ENCODE measurements around the gene CCDC117.
"Not testable (repeated sequence)": the region's sequence is repeated elsewhere in the genome, so short reads cannot be mapped to it uniquely, and the experiment has no call there.

The CCDC117 gene

GRCh38 chr22:28826430-28826829, 53.9 kb downstream of the CCDC117 start:
- H3K9me3 Mint-ChIP-seq (ENCODE audit: low read depth); H3K4me3 Mint-ChIP-seq; H3K36me3 Mint-ChIP-seq; H3K27ac Mint-ChIP-seq; H3K27me3 Mint-ChIP-seq: not testable (repeated sequence)
- H3K4me1 Mint-ChIP-seq (ENCODE audit: low read depth), result peaks cover 42% of the 10 kb centered on the region

GRCh38 chr22:28826921-28827320, 54.4 kb downstream of the CCDC117 start:
- peaks cover 7% of the 10 kb centered on the region for H3K36me3 Mint-ChIP-seq
- H3K4me1 Mint-ChIP-seq (ENCODE audit: low read depth), result peaks cover 38% of the 10 kb centered on the region
- no peaks in the 10 kb centered on the region for H3K9me3 Mint-ChIP-seq (ENCODE audit: low read depth)
- H3K27me3 Mint-ChIP-seq, result no peaks in the 10 kb centered on the region
- H3K4me3 Mint-ChIP-seq, result no peak overlapping the region
- no peak overlapping the region for H3K27ac Mint-ChIP-seq

GRCh38 chr22:28829358-28830181, 57.1 kb downstream of the CCDC117 start:
- Mint-ChIP-seq H3K9me3 (ENCODE audit: low read depth) (no peaks in the 10 kb centered on the region), H3K4me1 (ENCODE audit: low read depth) (peaks cover 17% of the 10 kb centered on the region), H3K4me3 (no peak overlapping the region), H3K36me3 (peaks cover 5% of the 10 kb centered on the region), H3K27me3 (no peaks in the 10 kb centered on the region), H3K27ac (no peak overlapping the region)

GRCh38 chr22:28830441-28830840, 57.9 kb downstream of the CCDC117 start:
- Mint-ChIP-seq H3K36me3 (peaks cover 5% of the 10 kb centered on the region), H3K4me3 (no peak overlapping the region), H3K9me3 (ENCODE audit: low read depth) (no peaks in the 10 kb centered on the region), H3K27ac (no peak overlapping the region), H3K27me3 (no peaks in the 10 kb centered on the region), H3K4me1 (ENCODE audit: low read depth) (peaks cover 12% of the 10 kb centered on the region)

DNA sequence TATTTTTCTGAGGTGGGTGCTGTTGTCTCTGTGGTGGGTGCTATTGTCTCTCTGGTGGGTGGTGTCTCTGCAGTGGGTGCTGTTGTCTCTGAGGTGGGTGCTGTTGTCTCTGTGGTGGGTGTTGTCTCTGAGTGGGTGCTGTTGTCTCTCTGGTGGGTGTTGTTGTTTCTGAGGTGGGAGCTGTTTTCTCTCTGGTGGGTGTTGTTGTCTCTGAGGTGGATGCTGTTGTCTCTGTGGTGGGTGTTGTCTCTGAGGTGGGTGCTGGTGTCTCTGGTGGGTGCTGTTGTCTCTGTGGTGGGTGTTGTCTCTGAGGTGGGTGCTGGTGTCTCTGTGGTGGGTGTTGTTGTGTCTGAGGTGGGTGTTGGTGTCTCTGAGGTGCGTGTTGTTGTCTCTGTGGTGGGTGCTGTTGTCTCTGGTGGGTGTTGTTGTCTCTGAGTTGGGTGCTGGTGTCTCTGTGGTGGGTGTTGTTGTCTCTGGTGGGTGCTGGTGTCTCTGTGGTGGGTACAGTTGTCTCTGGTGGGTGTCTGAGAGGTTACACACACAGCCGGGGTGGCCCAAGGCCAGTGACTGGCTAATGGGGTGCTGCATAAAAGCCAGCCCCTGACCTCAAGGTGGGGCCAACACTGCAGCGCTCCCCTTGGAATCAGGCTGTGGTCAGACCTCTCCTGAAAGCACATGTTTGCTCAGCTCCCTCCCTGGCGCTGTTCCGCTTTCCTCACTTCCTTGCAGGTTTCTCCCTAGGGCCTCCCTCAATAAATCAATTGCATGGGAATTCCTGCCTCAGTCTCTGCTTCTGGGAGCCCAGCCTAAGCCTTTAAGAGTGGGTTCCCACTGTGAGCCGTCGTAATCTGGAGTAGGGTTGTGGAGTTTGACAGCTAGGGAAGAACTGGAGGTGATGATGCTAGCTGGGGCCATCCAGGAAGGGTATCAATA, 58.9 kb downstream of the CCDC117 start:
- peaks cover 6% of the 10 kb centered on the region for H3K36me3 Mint-ChIP-seq
- H3K9me3 Mint-ChIP-seq (ENCODE audit: low read depth), result no peaks in the 10 kb centered on the region
- peaks cover 8% of the 10 kb centered on the region for H3K4me1 Mint-ChIP-seq (ENCODE audit: low read depth)
- no peak overlapping the region for H3K27ac Mint-ChIP-seq
- no peaks in the 10 kb centered on the region for H3K27me3 Mint-ChIP-seq
- H3K4me3 Mint-ChIP-seq, result no peak overlapping the region

- Mint-ChIP-seq H3K4me3 (no peak overlapping the region), H3K27ac (no peak overlapping the region), H3K4me1 (ENCODE audit: low read depth) (peaks cover 8% of the 10 kb centered on the region), H3K36me3 (peaks cover 6% of the 10 kb centered on the region), H3K9me3 (ENCODE audit: low read depth) (no peaks in the 10 kb centered on the region), H3K27me3 (no peaks in the 10 kb centered on the region)
These were observed 60.2 kb downstream of the CCDC117 start for GRCh38 chr22:28832731-28833130.

DNA sequence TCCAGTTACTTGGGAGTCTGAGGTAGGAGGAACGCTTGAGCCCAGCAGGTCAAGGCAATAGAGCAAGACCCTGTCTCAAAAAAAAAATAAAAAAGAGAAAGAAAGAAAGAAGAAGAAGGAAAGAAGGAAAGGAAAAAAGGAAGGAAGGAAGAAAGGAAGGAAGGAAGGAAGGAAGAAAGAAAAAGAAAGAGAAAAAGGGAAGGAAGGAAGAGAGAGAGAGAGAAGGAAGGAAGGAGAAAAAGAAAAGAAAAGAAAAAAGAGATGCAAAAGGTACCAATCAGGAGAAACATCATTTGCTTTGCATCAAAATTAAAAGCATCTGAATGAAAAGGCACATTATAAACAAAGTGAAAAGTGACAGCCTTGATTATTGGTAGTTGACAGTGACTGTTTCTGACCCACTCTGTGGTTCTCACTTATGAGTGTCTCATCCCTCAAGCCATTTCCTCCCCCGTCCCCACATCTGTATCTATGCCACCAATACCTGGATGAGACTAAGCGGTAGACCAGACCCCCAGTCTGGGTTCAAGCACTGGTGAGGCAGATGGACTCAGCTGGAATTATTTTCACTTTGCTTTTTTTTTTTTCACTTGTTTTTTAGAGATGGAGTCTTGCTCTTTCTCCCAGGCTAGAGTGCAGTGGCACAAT, 60.9 kb downstream of the CCDC117 start:
- Mint-ChIP-seq H3K27ac (no peak overlapping the region), H3K4me3 (no peak overlapping the region), H3K4me1 (ENCODE audit: low read depth) (peaks cover 6% of the 10 kb centered on the region)

DNA sequence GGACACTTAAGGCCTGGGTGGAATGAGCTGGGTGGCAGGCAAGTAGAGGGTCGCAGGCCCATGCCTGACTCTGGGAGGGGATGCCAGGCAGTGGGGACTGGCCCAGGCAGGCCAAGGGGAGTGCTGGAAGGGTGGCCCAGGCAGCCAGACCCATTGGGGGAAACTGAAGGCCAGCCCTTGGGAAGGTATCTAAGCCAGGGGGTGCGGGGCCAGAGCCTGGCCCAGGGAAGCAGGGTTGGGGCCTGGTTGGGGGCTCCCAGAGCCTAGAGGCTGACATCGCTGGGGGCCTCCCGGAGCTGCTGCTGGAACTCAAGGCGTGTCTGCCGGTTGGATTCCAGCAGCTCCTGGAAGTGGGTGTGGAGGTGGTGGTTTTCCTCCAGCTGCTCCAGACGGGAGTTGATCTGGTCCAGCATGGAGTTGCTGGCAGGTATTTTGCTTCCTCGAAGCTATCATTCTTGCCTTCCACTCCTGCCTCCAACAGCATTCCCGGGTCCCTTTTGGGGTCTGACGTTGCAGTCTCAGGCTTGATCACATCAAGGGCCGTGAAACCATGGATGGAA, 63.2 kb downstream of the CCDC117 start:
- no peaks in the 10 kb centered on the region for H3K4me1 Mint-ChIP-seq (ENCODE audit: low read depth)
- H3K27me3 Mint-ChIP-seq, result no peaks in the 10 kb centered on the region
- no peak overlapping the region for H3K4me3 Mint-ChIP-seq
- H3K27ac Mint-ChIP-seq, result no peak overlapping the region
- peaks cover 4% of the 10 kb centered on the region for H3K36me3 Mint-ChIP-seq
- no peaks in the 10 kb centered on the region for H3K9me3 Mint-ChIP-seq (ENCODE audit: low read depth)

More for the DNA sequence above, 60.9 kb downstream of the CCDC117 start:
- H3K9me3 Mint-ChIP-seq (ENCODE audit: low read depth), result no peaks in the 10 kb centered on the region
- H3K36me3 Mint-ChIP-seq, result peaks cover 4% of the 10 kb centered on the region
- no peaks in the 10 kb centered on the region for H3K27me3 Mint-ChIP-seq

- peaks cover 4% of the 10 kb centered on the region for H3K36me3 Mint-ChIP-seq
- no peaks in the 10 kb centered on the region for H3K9me3 Mint-ChIP-seq (ENCODE audit: low read depth)
- H3K4me1 Mint-ChIP-seq (ENCODE audit: low read depth), result no peaks in the 10 kb centered on the region
- H3K4me3 Mint-ChIP-seq, result no peak overlapping the region
- H3K27ac Mint-ChIP-seq, result no peak overlapping the region
- H3K27me3 Mint-ChIP-seq, result no peaks in the 10 kb centered on the region
These were observed 65.1 kb downstream of the CCDC117 start for GRCh38 chr22:28837640-28838039.
